ENCODE data around the gene SMARCC1. TPM values are rescaled to one million over a fixed set of nuclear protein-coding genes. Genes with fewer than 3 reads are reported as not detected.
A peak's percentile ranks its signal among the peaks of the same experiment; 100 is the strongest.

The SMARCC1 gene
- total RNA-seq, 1 experiment from 2014 or later, result 43.8 TPM

DNA sequence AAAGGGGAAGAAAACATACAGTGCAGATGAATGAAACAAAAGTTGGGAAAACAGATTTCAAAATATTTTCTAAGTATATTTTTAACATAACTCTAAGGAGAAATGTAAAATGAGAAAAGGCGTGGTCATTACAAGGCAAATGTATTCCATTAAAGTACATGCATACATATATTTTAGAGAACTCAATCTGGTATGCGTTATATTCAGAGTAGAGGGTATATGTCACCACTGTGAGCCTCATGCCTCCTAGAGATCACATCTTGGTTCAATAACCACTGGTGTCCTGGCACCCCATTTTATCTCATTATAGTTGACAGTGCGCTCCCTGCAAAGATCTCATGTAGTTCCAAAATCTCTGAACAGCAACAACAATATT, 77.5 kb downstream of the SMARCC1 start:
- no peak for DNase-seq (ENCODE audit: low read depth)

GRCh38 chr3:47701388-47701787, 80.3 kb downstream of the SMARCC1 start:
- DNase-seq (ENCODE audit: low read depth), result no peak

DNA sequence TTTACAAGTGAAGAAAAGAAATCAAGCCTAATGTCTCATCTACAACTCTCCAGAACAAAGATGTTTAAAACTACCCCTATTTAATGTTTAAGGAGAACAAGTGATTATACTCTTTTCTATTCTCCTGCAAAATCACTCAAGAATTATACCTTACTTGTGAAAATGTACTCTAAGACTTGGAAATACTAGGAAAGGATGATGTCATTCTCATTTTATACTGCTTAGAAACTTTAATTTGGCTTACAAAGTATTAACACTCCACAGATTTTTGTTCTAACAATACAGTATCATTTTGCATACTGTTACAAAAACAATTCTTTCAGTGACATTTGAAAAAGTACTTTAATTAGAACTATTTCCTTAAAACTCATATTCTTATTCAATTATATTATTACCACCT, 89.5 kb downstream of the SMARCC1 start:
- no peak for DNase-seq (ENCODE audit: low read depth)

DNA sequence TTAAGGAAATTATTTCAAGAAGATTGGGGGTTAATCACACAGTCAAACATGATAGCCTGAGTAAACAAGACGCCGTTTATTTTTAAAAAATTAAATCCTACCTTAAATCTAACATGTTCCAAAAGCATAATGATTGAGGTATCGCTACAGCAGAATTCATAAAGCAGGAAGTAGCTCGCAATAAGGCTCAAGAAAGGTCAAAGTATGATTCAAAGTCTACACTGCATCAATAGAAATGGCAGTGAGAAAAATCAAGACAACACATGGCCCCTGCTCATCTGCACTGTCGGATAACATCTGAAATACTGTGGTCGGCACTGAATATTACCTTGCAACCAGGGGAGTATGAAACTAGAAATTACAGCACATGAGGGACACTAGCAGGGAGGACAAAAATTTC, 93.2 kb downstream of the SMARCC1 start:
- DNase-seq (ENCODE audit: low read depth), result no peak

DNA sequence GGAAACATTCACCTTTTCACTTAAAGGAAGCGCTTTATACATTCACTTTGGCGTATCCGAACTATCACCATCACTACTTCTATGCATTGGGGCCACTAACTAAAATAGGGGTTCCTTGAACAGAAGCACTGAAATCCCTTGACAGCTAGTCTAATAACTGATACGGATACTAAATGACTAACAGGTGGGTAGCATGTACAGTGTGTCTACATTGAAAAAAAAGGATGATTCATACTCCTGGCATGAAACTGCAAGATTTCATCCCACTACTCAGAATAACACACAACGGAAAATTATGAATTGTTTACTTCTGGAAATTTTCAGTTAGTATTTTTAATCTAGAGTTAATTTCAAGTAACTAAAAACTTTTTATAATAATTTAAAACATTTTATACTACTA, 96.7 kb downstream of the SMARCC1 start:
- DNase-seq (ENCODE audit: low read depth), result no peak

- no peak for DNase-seq (ENCODE audit: low read depth)
These were observed 100.7 kb downstream of the SMARCC1 start for GRCh38 chr3:47681016-47681415.

- no peak for DNase-seq (ENCODE audit: low read depth)
These were observed 103.0 kb downstream of the SMARCC1 start for GRCh38 chr3:47678446-47679338.

DNA sequence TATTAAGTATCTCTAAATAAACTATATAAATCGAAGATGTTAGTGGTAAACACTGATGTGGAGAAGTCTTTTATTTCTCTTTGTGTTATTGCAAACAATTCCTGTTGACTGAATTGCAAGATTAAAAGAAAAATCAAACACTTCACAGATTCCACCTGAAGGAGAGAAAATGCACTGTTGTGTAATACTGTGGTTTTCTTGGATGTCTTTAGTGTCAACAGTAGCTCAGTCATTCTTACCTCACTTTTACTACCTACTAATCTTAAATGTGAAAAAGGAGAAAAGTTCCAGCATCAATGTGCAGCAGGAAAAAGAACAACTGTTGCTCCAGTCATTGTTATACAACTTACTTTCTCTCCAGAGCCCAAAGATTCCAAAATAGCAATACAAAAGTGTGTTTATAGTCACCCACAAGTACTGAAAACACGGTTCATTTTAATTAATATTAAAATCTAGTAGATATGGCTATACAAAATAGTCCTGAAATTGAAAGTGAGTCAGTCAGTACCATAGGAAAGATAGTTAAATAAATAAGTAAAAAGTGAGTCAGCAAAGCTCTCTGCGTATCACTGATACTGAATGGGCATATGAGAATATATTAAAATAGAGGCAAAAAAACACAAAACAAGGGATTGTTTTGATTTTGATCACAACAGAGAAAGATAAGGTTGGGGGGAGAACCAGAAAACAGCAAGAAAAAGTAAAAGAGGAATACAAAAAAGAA, 112.5 kb downstream of the SMARCC1 start:
- DNase-seq (ENCODE audit: low read depth), result no peak

DNA sequence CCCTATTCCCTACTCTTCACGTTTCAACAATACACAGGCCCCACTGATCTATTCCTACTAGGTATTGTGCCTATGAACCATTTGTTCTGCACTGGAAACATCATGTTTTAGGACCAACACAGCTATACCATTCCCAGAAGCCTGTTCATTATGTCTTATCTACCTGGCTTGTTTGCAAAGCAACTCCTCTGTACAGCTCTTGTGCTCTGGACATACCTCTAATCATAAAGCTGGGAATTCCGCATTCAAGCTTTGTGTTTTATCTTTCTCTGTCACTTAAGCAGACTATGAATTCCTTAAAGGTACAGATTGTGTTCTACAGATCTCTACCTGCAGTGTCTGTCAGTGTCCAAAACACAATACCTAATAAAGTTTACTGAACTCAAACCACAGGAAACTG, 115.6 kb downstream of the SMARCC1 start:
- DNase-seq (ENCODE audit: low read depth), result no peak

GRCh38 chr3:47664519-47664918, 117.2 kb downstream of the SMARCC1 start:
- DNase-seq (ENCODE audit: low read depth), result peak; percentile 6

- DNase-seq (ENCODE audit: low read depth), result no peak
These were observed 118.0 kb downstream of the SMARCC1 start for GRCh38 chr3:47663630-47664240.

DNA sequence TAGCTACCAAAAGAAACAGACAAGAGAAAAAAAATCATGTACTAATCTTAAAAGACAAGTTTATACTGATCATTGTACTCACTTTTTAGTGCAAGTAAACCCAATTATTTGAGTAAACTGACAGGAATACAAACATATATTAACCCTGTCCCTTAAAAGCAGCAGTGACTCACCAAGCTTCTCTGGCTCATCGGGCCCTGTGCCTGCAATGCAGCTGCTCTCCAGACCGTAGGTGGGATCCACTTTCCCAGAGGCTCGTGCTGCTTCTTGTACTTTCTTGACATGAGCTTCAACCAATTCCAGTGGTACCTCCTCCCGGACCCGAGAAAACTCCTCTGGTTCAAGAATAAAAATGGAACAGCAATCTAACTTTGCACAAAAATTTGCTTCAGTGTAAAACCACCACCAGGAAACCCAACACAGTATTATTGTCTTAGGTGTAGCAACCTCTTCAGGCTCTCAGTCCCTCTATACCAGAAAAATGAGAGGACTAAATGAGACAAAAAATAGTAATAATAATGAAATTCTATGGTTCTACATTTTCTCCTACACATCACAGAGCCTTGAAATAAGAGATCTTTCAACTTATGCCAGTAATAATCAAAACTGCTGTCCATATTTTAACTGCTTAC, 120.5 kb downstream of the SMARCC1 start:
- peak; percentile 27 for DNase-seq (ENCODE audit: low read depth)

DNA sequence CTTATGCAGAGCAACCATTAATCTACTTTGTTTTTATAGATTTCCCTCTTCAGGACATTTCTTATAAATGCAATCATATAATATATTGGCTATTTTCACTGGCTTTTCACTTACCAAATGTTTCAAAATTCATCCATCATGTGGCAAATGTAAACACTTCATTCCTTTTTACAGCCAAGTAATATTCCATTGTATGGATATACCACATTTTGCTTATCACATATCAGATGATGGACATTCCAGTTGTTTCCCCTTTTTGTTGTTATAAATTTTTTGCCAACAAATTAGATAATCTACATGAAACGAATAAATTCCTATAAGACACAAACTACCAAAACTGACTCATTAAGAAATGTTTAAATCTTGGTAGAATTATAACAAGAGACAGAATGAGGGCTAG, 123.2 kb downstream of the SMARCC1 start:
- no peak for DNase-seq (ENCODE audit: low read depth)

GRCh38 chr3:47652142-47652541, 129.6 kb downstream of the SMARCC1 start:
- DNase-seq (ENCODE audit: low read depth), result no peak

- no peak for DNase-seq (ENCODE audit: low read depth)
These were observed 131.4 kb downstream of the SMARCC1 start for GRCh38 chr3:47650294-47650693.

- DNase-seq (ENCODE audit: low read depth), result no peak
These were observed 134.1 kb downstream of the SMARCC1 start for GRCh38 chr3:47647550-47647949.

GRCh38 chr3:47646362-47646761, 135.3 kb downstream of the SMARCC1 start:
- no peak for DNase-seq (ENCODE audit: low read depth)

- no peak for DNase-seq (ENCODE audit: low read depth)
These were observed 136.1 kb downstream of the SMARCC1 start for GRCh38 chr3:47645551-47645950.

DNA sequence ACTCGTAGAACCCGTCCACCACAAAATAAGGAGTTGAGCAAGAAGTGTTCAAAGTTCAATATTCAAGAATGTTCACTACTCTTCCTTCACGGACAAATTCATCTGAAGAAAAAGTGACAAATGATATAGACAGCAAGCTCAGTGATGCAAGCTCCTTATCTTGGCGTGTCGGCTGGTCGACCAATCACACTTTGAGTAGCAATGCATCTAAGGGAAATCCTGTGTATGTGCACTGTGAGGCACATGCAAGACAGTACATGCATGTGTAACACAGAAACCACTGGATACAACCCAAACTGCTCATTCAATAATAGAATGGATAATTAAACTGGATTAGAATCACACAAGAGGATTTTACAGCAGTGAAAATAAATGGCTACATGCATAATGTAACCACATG, 138.6 kb downstream of the SMARCC1 start:
- DNase-seq (ENCODE audit: low read depth), result no peak

GRCh38 chr3:47641739-47642138, 140.0 kb downstream of the SMARCC1 start:
- no peak for DNase-seq (ENCODE audit: low read depth)

DNA sequence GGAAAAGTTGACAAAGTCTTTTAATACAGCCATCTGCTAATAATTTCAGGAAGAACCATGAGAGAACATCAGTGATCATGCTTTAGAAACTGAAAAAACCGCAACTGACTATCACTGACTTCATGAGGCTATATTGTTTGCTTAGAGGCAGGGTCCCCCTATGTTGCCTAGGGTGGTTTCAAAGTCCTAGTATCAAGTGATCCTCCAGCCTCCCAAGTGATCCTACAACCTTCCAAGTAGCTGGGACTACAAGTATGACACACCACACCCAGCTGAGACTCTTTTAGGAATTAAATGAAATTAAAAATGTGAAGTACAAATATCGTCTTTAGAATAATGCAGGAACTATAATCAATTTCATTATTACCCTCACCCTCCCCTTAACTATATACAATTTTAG, 144.8 kb downstream of the SMARCC1 start:
- no peak for DNase-seq (ENCODE audit: low read depth)

- no peak for DNase-seq (ENCODE audit: low read depth)
These were observed 145.5 kb downstream of the SMARCC1 start for GRCh38 chr3:47636225-47636624.
